VCaP (cell line): ENCODE data around the gene PSMB8.
A peak's percentile ranks its signal among the peaks of the same experiment; 100 is the strongest.

ENCODE experiments used
- H3K27ac ChIP-seq: fragments of 450-650 bp; 2 replicates; pipeline ENCODE4 v1.5.1; 2017
- TF ChIP-seq, protein P1 (sequence below): fragments of 450-650 bp; conservative IDR thresholded peaks from 2 replicates; pipeline ENCODE4 v1.5.1; 2017; ENCODE audit warnings: mild to moderate bottlenecking, moderate library complexity

PSMB8 gene

DNA sequence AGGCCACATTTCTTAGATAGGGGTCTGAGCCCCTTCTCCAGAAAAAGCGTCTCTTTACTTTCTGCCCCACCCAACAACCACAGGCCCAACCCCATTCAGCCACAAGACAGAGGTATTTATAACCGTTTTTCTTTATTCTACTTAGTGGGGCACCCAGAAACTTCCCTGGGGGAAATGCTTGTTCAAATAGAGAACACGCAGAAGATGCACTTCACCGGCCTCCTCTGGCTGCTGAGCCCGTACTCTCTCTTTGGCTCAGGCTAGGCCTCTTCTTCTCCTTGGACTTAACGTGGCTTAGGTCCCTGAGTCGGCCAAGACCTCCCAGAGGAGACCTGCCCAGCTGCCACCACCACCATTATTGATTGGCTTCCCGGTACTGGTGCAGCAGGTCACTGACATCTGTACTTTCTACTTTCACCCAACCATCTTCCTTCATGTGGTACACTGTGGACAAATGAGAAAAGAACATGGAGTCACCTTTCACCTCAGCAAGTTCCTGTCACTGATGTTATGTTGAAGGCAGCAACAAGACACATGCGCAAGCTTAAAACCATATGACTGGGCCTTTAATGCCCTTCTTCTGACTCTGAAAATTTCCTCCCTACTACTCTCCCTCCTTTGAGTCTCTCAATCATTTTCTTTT is 3.1 kb downstream of the PSMB8 start:
- no peak overlapping the region for H3K27ac ChIP-seq
- TF ChIP-seq, protein P1, sequence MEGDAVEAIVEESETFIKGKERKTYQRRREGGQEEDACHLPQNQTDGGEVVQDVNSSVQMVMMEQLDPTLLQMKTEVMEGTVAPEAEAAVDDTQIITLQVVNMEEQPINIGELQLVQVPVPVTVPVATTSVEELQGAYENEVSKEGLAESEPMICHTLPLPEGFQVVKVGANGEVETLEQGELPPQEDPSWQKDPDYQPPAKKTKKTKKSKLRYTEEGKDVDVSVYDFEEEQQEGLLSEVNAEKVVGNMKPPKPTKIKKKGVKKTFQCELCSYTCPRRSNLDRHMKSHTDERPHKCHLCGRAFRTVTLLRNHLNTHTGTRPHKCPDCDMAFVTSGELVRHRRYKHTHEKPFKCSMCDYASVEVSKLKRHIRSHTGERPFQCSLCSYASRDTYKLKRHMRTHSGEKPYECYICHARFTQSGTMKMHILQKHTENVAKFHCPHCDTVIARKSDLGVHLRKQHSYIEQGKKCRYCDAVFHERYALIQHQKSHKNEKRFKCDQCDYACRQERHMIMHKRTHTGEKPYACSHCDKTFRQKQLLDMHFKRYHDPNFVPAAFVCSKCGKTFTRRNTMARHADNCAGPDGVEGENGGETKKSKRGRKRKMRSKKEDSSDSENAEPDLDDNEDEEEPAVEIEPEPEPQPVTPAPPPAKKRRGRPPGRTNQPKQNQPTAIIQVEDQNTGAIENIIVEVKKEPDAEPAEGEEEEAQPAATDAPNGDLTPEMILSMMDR, result no peak

GRCh38 chr6:32839356-32839755 is 4.5 kb downstream of the PSMB8 start:
- TF ChIP-seq, protein P1, result no peak
- H3K27ac ChIP-seq, result peak overlapping the region; percentile 87

GRCh38 chr6:32838114-32838958 is 5.5 kb downstream of the PSMB8 start, which contains the start of gene TAP2:
Gene TAP2 (minus strand): TSS chr6:32838739. CDS start chr6:32838233, 506 bp downstream.
- H3K27ac ChIP-seq, result peak within 1 kb of the TSS; percentile 87
- TF ChIP-seq, protein P1, result peak; percentile 97

DNA sequence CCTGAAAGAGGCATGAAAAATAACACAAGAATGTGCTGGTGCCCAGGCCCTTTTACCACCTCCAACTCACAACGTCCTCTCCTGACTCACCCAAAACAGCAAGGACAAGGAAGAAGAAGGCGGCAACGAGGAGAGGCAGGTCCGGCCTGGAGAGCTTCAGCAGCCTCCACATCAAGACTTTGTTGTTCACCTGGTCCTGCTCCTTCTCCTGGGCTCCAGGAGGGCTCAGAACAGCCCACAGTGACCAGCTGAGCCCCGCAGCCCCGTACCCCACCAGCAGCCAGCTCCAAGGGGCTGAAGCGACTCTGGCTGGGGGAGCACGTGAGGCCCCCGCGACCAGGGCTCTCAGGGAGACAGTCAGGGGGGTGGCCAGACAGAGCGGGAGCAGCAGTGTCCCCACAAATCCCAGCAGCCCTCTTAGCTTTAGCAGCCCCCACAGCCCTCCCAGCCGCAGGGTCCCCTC is 6.2 kb downstream of the PSMB8 start:
- TF ChIP-seq, protein P1, result no peak
- H3K27ac ChIP-seq, result peak overlapping the region; percentile 87

GRCh38 chr6:32836873-32837272 is 7.0 kb downstream of the PSMB8 start:
- H3K27ac ChIP-seq, result no peak overlapping the region
- TF ChIP-seq, protein P1, result no peak

GRCh38 chr6:32835167-32835893 is 8.5 kb downstream of the PSMB8 start:
- TF ChIP-seq, protein P1, result no peak
- H3K27ac ChIP-seq, result no peak overlapping the region

GRCh38 chr6:32833664-32834063 is 10.2 kb downstream of the PSMB8 start:
- TF ChIP-seq, protein P1, result no peak
- no peak overlapping the region for H3K27ac ChIP-seq
